Measurements from ENCODE around the gene FXYD4.

GRCh38 chr10:43409385-43410109 is 38.1 kb downstream of the FXYD4 start:
- TF ChIP-seq, protein P1, sequence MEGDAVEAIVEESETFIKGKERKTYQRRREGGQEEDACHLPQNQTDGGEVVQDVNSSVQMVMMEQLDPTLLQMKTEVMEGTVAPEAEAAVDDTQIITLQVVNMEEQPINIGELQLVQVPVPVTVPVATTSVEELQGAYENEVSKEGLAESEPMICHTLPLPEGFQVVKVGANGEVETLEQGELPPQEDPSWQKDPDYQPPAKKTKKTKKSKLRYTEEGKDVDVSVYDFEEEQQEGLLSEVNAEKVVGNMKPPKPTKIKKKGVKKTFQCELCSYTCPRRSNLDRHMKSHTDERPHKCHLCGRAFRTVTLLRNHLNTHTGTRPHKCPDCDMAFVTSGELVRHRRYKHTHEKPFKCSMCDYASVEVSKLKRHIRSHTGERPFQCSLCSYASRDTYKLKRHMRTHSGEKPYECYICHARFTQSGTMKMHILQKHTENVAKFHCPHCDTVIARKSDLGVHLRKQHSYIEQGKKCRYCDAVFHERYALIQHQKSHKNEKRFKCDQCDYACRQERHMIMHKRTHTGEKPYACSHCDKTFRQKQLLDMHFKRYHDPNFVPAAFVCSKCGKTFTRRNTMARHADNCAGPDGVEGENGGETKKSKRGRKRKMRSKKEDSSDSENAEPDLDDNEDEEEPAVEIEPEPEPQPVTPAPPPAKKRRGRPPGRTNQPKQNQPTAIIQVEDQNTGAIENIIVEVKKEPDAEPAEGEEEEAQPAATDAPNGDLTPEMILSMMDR (conservative IDR thresholded peaks at IDR 0.05; ENCODE audit: low read length): peak; percentile 24; the same call in 1 of the 2 replicates
- no peak for TF ChIP-seq EZH2phosphoT487 (IDR thresholded peaks at IDR 0.05; ENCODE audit: borderline replicate concordance, low read depth, low read length)

All from OCI-LY7 (cell line).